GM21825 (cell line): Measurements from ENCODE around the gene MFRP.
"Not testable (repeated sequence)": the region's sequence is repeated elsewhere in the genome, so short reads cannot be mapped to it uniquely, and the experiment has no call there.

Source experiments
- ATAC-seq: cut with Tn5 transposase; IDR thresholded peaks from one replicate; pipeline ENCODE4 v1.9.1; 2021; ENCODE audit warnings: mild to moderate bottlenecking, moderate library complexity; ENCODE audit not compliant: unreplicated experiment

The MFRP gene

DNA sequence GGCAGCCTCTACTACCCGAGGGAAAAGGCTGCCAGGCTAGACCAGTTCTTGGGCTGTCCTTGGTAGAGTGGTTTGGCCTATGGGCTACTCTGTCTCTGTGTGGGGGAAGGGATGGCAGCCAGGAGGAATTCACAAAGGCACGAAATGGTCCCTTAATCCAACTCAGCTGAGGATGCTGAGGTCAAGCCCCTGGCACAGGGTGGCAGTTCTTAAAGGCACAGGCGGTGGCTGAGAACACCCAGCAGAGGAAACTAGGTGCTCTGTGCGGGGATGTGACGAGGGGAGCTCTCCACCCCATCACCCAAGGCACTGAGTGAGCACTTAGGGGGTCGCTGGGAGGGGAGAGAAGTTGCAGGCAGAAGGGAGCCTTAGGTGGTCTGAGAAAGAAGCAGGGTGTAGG is at the start of gene MFRP:
Gene MFRP (minus strand): TSS at position 101 of the 400 bp plus-strand sequence. CDS start 192 bp downstream, outside the sequence.
- ATAC-seq = no peak

DNA sequence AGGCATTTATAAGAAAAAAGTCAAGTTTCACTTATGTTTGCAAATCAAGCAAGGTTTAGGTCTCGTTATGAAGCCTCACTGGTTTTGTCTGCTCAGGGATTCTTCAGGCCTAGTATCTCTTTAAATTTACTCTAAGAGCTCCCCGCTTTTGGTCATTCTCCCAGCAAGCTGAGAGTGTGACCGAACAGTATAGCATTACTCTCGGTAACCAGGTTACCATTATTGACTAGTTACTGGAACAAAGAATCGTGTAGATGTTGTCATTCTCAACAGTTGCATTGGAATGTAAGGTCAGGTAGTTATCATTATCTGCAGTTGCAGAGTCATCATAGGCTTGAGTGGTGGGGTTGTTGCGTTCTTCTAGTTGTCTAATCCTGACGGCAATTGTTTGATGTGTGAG is 44.8 kb upstream of the MFRP start:
- no peak for ATAC-seq

DNA sequence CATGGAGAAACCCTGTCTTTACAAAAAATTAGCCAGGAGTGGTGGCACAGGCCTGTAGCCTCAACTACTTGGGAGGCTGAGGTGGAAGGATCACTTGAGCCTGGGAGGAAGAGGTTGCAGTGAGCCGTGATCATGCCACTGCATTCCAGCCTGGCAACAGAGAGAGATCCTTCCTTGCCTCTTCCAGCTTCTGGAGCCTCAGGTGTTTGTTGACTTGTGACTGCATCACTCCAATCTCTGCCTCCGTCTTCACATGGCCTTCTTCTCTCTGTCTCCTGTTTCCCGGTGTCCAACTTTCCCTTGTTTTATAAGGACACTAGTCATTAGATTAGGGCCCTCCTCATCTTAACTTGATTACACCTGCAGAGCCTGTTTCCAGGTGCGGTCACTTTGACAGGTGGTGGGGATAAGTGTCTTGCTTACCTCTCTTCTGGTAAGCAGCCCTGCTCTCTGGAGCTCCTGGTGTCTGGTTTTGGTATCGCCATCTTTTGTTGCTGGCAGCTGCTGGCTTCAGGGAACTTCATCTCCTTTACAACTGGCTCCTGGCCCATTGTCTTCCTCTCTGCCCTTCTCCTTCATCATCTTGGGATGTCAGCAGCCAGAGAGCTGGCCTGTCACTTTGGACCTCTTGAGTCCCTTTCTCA is 43.2 kb upstream of the MFRP start:
- no peak for ATAC-seq

DNA sequence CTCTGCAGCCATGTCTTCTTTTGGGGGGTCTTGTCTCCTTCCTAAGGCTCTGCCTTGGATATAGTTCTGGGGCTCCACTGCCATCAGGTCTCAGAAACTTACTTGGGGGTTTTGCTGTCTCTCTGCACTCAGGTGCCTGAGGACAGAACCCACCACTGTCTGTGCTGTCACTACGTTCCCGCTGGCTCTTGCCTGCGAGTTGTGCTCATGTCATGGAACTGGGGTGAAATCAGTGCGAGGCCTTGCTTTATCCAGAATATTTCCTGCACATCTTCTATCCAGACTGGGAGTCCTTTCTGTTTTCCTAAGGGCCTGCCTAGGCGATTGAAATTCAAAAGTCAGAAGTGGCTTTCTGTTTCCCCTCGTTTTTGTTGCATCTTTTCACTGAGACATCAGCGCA is 41.6 kb upstream of the MFRP start:
- ATAC-seq = no peak

DNA sequence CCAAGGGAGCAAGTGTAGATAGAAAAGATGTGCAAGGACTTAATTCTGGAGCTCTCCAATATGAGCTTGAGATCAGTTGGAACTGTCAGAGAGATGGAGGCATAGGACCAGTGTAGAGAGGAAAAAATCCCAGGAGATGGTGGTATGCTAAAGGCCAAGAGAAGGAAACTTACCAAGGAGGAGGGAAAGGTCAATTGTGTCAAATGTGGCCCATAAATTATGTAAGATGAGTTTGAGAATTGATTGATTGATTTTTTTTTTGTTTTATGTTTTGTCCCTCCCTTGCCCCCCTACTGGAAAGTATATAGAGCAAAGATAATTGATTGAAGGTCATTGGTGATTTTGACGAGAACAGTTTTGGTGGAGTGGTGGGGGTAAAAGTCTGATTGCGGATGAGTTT is 37.8 kb upstream of the MFRP start:
- no peak for ATAC-seq

DNA sequence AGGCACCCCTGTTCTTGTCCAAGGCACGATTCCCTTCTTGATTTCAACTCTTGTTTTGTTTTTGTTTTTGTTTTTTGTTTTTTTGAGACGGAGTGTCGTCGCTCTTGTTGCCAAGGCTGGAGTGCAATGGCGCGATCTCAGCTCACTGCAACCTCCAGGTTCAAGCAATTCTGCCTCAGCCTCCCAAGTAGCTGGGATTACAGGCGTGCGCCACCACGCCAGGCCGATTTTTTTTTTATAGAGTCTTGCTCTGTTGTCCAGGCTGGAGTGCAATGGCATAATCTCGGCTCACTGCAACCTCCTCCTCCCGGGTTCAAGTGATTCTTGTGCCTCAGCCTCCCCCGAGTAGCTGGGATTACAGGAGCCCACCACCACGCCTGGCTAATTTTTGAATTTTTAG is 36.0 kb upstream of the MFRP start:
- ATAC-seq = not testable (repeated sequence)

DNA sequence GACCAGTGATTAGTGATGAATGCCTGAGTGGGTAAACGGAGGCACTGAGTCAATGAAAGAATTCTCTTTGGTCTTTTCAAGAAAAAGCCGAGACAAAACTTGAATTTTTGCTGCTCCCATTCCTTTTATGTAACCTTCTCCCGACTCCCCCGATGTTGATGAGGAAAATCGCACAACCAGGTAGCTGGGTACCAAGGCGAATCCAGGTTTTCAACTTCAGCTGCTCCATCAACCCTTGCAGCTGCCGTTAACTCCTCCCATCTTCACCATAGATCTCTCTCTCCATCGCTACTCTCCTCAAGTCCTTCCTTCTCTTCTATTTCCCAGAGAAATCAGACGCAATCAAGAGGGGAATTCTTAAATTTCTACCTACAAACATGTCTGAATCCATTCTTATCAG is 35.6 kb upstream of the MFRP start:
- ATAC-seq = no peak

DNA sequence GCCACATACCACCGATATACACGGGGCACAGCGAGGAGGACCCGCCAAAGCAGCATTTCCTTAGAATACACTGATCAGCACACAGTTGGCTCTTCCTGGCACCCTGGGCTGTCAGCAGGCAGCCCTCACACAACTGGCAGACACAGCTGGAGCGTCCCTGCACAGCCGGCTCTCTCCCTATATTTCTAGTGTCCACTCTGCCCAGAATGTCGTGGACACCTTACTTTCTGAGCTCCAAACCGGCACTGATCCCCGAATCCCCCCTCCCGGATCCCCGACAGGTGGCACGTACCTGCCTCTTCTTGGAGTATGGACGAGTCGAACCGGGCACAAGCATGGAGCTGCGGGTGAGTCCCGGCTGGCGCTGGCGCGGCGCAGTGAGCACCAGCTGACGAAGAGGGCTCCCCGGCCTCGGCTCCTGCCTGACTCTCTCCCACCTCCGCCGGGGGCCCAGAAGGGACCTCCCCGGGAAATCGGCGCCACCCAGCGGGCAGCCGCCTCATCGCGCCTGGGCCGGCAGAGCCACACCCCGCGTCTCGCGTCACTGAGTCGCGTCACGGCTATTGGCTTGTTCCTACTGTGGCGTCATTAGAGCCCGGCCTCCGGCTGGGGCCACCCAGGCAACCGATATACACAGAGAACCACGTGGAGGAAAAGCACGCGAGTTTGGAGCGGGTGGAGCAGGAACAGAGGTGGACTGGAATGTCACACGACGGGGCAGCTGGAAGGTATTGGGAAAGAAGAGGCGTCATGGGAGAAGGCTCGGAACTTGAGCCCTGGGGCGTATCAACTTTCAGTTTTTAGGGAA is 34.9 kb upstream of the MFRP start, which contains the start of gene USP2:
Gene USP2 (minus strand): TSS at position 510 of the 808 bp plus-strand sequence. CDS start 8,210 bp downstream, outside the sequence.
- ATAC-seq = peak; percentile 95

DNA sequence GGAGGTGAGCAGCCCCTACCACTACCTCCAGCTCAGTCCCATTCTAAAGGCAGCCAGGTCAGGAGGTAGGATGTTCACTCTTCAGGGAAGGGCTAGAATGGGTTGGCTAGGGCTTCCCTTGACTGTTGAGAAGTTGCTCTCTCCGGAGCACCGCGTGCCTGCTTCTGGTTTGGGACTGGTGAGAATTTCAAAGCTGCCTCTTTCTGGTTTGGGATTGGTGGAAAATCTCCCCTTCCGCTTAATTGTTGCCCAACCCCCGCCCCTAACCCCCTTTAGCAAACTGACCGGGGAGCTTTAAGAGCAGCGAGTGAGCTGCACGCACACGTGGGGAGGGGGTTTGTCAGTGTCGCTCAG is 34.3 kb upstream of the MFRP start:
- ATAC-seq = no peak

DNA sequence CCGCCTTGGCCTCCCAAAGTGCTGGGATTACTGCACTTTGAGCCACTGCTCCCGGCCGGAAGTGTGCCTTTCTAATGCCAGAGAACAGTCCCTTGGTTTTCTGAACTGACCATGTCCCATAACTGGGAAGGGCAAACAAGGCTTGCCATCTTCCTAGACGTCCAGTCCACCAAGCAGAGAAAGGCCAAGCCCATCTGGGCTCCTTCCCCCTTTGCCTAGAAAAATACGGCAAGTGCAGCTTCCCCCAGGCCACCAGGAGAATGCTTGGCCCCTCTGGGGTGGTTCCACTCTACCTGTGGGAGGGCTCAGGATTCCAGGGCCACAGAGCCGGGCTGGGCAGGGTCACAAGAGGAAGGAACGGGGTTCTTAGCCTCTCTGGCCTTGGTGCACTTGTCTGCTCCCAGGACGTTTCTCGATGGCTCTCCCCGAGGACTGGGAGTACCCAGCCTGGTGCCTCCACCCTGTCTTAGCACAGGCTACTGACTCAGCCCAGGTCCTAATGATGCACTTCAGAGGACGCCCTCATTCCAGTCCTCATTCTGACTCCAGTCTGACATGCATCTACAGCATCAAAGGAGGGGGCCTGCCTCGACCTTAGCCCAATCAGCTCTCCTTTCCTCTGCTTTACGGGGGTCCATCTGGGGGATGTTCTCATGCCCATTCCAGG is 33.8 kb upstream of the MFRP start:
- ATAC-seq = no peak

DNA sequence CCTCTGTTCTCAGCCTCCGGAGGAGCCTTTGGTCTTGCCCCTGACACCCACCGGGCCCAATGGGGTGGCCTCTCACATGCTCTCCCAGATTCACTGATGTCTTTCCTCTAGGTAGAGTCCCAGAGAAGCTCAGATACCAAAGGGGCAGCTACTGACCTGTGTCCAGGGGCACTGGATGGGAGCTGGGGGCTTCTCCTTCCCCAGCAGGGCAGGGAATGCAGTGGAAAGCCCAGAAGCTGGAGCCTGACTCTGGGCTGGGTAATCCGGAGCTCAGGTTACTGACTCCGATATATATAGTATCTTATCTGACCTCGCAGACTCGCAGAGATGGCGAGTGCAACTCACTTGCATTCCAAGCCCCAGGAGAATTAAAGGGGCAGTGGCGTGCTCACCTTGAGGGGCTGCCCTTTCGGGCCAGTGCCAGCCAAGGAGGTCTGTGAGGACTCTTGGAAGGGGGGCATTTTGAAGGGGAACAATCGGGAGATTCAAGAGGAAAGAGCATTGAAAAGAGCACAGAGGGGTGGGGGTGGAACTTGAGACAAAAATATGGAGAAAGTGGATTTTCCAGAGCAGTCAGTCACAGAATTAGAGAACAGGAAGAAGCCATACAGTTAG is 32.5 kb upstream of the MFRP start:
- ATAC-seq = no peak

DNA sequence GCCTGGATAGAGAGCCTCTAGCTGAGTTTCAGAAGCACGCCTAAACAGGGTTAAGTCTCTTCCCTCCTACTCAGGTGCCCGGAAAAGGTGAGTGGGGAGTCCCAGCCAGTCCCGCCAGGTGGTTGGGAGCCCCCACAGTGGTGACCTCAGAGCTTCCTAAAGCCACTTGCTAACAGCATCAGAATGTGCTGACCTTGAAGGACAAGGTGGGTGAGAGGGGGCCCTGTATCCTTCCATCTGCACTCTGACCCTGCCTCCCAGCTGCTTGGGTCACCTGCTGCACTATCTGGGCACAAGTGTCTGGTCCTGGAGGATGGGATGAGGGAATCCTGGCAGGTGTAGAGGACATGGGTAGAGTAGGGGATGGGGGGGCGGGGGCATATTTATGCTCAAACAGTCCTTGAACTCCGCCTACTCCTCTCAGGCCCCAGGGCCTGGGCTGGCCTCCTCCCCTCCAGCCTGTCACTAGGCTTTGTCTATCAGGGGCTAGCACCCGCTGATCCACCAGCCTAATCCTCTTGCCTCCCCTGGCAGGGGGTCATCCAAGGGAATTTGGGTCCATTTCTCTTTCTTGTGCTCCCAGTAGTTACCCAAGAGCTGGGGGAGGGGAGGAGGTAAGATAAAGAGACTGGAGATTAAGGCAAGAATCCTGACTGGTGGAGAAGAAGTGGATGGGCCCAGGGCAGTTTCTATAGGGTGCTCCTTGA is 31.6 kb upstream of the MFRP start:
- no peak for ATAC-seq

DNA sequence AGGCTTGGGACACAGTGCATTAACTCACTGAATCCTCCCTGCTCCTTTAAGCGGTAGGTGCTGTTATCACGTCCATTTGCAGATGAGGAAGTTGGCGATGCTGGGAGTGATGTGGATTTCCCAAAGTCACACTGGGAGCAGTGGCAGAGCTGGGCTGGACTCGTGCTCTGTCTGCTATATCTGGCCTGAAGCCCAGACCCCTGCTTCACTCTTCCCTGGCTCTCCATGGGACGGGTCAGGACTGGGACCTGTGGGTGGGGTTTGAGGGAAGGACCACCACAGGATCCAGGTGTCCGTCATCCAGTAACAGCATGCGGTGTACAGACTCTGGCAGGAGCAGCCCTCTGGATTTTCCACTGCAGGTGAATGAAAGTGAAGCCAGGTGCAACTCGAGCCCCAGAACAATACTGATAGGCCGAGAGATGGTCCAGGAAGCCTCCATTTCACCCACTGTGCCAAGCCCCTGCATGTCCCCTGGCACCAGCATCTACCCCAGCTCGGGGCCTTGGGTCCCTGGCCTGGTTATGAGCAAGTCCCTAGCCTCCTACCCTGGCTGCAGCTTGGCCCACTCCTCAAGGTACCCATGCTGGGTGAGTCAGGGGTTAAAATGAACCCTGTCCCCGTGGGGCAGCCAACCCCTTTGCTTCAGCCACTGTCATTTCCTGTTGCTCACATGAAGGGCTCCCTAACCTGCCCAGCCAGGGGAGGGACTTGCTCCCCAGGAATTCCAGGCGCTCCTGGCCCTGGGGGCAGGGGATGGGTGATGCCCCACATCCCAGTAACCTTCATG is 30.8 kb upstream of the MFRP start:
- no peak for ATAC-seq

DNA sequence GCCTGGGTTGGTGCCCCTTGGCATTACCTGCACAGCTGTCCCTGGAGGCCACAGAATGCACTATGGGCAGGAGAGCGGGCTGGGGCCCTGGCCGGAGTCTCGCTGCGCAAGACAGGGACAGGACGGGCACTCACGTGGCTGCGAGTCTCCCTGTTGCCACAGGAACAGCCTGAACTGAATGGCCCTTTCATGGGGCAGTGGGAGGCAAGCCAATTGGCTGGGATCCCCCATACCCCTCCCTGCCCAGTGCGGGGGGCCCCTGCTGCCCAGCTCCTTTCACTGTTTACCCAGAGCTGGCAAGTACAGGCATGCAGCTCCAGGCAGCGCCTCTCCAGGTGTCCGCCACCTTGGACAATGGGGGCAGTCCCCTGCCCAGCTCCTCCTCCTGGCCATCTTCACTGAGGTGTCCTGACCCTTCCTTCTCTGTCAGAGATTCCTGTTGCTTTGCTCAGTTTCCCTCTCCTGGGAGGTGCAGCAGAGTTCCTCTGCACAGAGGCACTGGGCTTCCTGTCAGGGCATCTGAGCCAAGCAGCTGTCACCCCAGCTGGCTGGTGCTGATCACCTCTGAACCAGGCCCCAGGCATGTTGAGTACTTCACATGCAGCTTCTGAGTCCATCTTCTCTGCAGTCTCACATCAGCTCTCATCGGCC is 29.8 kb upstream of the MFRP start:
- ATAC-seq = no peak

DNA sequence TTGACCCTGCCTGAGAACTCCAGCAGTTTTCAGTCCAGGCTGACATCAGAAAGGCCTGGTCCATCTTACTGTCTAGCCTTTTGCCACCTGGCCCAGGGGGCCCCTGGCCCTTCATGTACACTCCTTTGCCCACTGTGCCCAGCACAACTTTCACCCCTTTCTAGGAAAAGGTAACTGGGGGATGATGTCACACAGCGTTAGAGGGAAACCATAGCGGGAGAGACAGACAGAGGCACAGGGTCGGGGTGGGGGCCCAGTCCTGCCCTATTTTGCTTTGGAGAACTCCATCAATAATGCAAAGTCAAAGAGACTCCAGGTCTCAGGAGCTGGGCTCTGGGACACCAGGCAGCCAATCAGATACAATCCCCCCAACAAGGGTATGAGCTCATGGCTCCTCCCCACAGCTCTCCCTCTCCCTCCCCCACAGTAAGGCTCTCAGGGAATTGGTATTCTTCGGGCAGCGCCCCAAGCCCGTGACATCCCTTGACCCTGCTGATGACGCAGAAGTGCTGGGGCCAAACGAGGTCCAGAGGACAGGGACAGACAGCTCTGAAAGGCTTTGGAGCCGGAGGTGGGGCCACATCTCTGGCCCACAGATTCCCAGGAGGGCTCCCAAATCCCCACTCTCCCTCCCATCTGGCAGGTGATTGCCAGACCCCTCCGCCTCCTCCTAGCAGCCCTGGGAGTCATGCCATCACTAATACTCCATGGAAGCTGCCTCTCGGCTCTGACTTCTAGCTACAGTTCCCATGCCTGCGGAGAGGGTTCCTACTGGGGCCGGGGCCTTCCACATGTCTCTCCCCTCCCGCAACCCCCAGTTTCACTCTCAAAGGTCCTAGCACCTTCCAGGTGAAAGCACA is 29.1 kb upstream of the MFRP start:
- ATAC-seq = no peak

DNA sequence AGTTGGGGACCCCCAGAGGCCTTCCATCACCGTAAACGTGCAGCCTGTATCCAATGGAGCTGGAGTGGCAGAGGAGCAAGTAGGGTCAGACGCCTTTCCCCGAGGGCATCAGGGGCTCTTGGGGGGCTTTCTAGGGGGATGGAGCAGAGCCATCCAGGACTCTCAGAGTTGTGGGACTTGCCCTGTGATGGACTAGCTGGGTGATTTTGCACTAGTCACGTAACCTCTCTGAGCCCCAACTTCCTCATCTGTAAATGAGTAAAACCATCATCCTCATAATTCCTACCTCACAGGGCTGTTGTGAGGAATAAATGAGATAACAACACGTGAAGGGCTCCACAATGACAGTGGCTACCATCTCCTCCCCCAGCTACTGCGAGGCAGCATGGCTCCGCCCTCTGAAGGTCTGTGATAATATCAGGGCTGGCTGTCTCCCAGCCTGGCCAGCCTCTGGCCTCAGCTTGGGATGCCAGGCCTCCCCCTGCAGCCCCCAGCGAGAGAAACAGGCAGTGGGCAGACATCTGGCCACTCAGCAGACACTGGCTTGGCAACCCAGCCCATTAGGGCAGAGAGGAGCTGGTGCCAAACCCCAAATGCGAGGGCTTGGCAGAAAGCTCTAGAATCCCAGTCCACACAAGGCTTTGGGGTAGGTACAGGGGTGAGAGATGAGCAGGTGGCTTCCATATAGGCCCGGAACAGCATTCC is 28.3 kb upstream of the MFRP start:
- no peak for ATAC-seq

DNA sequence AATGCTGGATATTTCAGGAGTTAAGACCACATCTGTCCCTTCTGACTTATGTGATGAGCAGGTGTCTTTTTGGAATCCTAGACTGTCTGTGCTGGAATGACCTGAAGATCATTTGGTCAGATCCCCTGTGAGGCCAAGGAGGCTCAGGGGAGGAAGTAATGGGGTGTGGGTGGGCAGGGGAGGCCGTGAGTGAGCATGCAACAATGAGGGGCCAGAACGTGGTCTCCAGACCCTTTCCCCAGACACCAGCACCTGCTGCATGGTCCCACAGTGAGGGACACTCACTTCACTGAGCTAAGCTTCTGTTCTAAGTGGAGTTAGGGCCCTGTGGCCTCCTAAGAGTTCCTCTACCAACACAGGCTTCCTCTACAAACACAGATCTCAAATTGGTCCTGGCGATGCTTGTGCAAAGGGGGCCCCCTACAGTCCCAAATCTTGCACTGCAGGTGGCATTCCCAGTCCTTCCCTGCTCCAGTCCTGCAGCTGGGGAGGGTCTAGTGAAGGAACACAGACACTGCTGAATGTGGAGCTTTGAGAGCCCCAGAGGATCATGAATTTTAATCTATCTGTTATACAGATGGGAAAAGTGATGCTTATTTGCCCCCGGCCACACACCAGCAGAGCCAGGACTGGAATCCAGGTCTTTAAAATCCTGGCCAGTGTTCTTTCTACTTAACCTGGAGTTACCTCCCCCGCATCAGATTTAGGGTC is 27.6 kb upstream of the MFRP start:
- ATAC-seq = no peak
